HG03354 (cell line): ENCODE data around the gene EBLN2.

ENCODE experiments used
- ATAC-seq: cut with Tn5 transposase; IDR thresholded peaks from one replicate; pipeline ENCODE4 v1.9.1; 2021; ENCODE audit warnings: mild to moderate bottlenecking; ENCODE audit not compliant: unreplicated experiment, poor library complexity, severe bottlenecking

EBLN2 gene

GRCh38 chr3:73098026-73098425 is 36.6 kb downstream of the EBLN2 start:
- no peak for ATAC-seq

GRCh38 chr3:73098873-73099272 is 37.4 kb downstream of the EBLN2 start:
- ATAC-seq: no peak

- peak; percentile 90 for ATAC-seq
Measured at GRCh38 chr3:73100741-73101559, 39.5 kb downstream of the EBLN2 start.

GRCh38 chr3:73101881-73102280 is 40.4 kb downstream of the EBLN2 start:
- no peak for ATAC-seq

- no peak for ATAC-seq
Measured at GRCh38 chr3:73107215-73107614, 45.8 kb downstream of the EBLN2 start.

- no peak for ATAC-seq
Measured at GRCh38 chr3:73107676-73108187, 46.3 kb downstream of the EBLN2 start.

GRCh38 chr3:73108750-73109149 is 47.3 kb downstream of the EBLN2 start:
- ATAC-seq: no peak

GRCh38 chr3:73110530-73110929 is 49.1 kb downstream of the EBLN2 start:
- ATAC-seq: no peak
